HEK293T (cell line): Measurements from ENCODE around the gene CFHR5.
"Not testable (repeated sequence)": the region's sequence is repeated elsewhere in the genome, so short reads cannot be mapped to it uniquely, and the experiment has no call there.

Experiments used
- NFRKB ChIP-seq: fragments of 450-650 bp; IDR thresholded peaks from 2 replicates; pipeline ENCODE4 v1.6.1; 2016; ENCODE audit warnings: mild to moderate bottlenecking, moderate library complexity
- SP1 ChIP-seq: fragments of 450-650 bp; IDR thresholded peaks from 2 replicates; pipeline ENCODE4 v1.6.1; 2017

DNA sequence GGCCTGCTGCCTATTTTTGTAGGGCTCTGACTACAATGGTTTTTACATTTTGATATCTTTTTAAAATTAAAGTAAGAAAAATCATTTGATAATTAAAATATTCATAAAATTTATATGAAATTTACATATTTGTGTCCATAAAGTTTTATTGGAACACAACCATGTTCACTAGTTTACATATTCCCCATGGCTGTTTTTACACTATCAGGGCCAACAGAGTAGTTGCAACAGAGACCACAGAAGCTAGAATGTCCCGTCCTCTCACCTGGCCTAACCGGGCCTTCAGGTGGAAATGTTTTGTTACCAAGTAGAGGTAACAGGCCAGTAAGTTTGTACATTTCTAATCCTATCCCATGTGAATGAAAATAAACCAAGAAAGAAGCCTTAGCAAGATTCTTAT lies 44.5 kb upstream of the CFHR5 start:
- TF ChIP-seq SP1, NFRKB: not testable (repeated sequence)
